NCI-H146 treated with DMSO at 0.1 percent for 48 hours (cell line): ENCODE data around the gene UBE2E3.
"Not testable (repeated sequence)": the region's sequence is repeated elsewhere in the genome, so short reads cannot be mapped to it uniquely, and the experiment has no call there.

Experiments used
- DNase-seq: peaks from one replicate; lab custom pipeline; 2025; ENCODE audit not compliant: unreplicated experiment; lab: John Stamatoyannopoulos, UW

UBE2E3 gene

GRCh38 chr2:181072486-181073235, 92.3 kb downstream of the UBE2E3 start:
- DNase-seq = no peak

- no peak for DNase-seq
These were observed 93.5 kb downstream of the UBE2E3 start for GRCh38 chr2:181073896-181074295.

- no peak for DNase-seq
These were observed 94.1 kb downstream of the UBE2E3 start for GRCh38 chr2:181074457-181074856.

GRCh38 chr2:181076658-181077057, 96.3 kb downstream of the UBE2E3 start:
- no peak for DNase-seq

- peak; percentile 11 for DNase-seq
These were observed 96.8 kb downstream of the UBE2E3 start for GRCh38 chr2:181077128-181077709.

- DNase-seq = no peak
These were observed 102.7 kb downstream of the UBE2E3 start for GRCh38 chr2:181083140-181083539.

GRCh38 chr2:181085734-181086133, 105.3 kb downstream of the UBE2E3 start:
- DNase-seq = no peak

- DNase-seq = not testable (repeated sequence)
These were observed 111.5 kb downstream of the UBE2E3 start for GRCh38 chr2:181091920-181092319.

- DNase-seq = no peak
These were observed 115.1 kb downstream of the UBE2E3 start for GRCh38 chr2:181095486-181095885.

- no peak for DNase-seq
These were observed 123.3 kb downstream of the UBE2E3 start for GRCh38 chr2:181103659-181104058.

- peak; percentile 9 for DNase-seq
These were observed 124.2 kb downstream of the UBE2E3 start for GRCh38 chr2:181104512-181105115.

- DNase-seq = no peak
These were observed 125.2 kb downstream of the UBE2E3 start for GRCh38 chr2:181105562-181105961.

GRCh38 chr2:181106229-181106628, 125.8 kb downstream of the UBE2E3 start:
- no peak for DNase-seq

GRCh38 chr2:181106789-181107627, 126.6 kb downstream of the UBE2E3 start:
- DNase-seq = no peak

GRCh38 chr2:181107628-181107945, 127.2 kb downstream of the UBE2E3 start:
- no peak for DNase-seq

- DNase-seq = no peak
These were observed 130.7 kb downstream of the UBE2E3 start for GRCh38 chr2:181111059-181111458.

GRCh38 chr2:181112916-181113315, 132.5 kb downstream of the UBE2E3 start:
- DNase-seq = no peak
